ENCODE data around the gene CNTNAP2.

DNA sequence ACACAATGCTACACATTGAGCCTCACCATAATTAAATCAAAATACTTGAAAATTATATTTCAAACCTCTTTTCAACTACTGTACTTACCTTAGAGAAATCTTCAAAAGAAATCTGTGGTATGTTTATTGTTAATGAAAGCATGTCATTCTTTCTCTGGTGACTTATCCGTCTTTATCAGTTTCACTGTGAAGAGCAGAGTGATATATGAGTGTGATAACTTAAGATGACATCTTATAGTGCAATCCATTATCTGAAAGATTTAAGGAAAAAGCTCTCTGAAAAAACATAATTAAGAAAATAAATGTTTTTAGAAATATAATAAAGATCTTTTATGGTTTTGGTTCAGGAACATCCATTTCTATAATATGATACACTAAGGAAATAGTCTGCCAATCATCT is 1562.3 kb downstream of the CNTNAP2 start:
- TF ChIP-seq, protein P1, sequence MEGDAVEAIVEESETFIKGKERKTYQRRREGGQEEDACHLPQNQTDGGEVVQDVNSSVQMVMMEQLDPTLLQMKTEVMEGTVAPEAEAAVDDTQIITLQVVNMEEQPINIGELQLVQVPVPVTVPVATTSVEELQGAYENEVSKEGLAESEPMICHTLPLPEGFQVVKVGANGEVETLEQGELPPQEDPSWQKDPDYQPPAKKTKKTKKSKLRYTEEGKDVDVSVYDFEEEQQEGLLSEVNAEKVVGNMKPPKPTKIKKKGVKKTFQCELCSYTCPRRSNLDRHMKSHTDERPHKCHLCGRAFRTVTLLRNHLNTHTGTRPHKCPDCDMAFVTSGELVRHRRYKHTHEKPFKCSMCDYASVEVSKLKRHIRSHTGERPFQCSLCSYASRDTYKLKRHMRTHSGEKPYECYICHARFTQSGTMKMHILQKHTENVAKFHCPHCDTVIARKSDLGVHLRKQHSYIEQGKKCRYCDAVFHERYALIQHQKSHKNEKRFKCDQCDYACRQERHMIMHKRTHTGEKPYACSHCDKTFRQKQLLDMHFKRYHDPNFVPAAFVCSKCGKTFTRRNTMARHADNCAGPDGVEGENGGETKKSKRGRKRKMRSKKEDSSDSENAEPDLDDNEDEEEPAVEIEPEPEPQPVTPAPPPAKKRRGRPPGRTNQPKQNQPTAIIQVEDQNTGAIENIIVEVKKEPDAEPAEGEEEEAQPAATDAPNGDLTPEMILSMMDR (conservative IDR thresholded peaks at IDR 0.05) = no peak
- TF ChIP-seq ZFX (IDR thresholded peaks at IDR 0.05) = no peak

All from C4-2B (cell line).